GM23338 (cell line): ENCODE data around the gene ADORA1.

Experiments
- CREB1 ChIP-seq: fragments of 250-450 bp; sonication (Bioruptor Pico); IDR thresholded peaks from 2 replicates; pipeline ENCODE4 v1.5.0; 2020; ENCODE audit warnings: low read depth, mild to moderate bottlenecking, moderate library complexity
- CTCF ChIP-seq, 2 experiments: fragments of 200-600 bp in 1 of 2; sonication (generic) in 1 of 2; conservative IDR thresholded peaks; 2 replicates each; pipeline versions ENCODE4 v1.5.1 to v1.6.1; 2016 to 2017; ENCODE audit warnings: antibody characterized with exemption in 2 of 2, low read depth in 2 of 2, mild to moderate bottlenecking in 2 of 2, moderate library complexity in 1 of 2
- ETS1 ChIP-seq: IDR thresholded peaks from 2 replicates; pipeline ENCODE4 v1.6.1; 2016; ENCODE audit warnings: antibody characterized with exemption
- EZH2 ChIP-seq: fragments of 200-600 bp; sonication (generic); IDR thresholded peaks from one replicate; pipeline ENCODE4 v1.8.0; 2017; ENCODE audit warnings: antibody characterized with exemption, mild to moderate bottlenecking, low read depth; ENCODE audit not compliant: unreplicated experiment
- EZH2phosphoT487 ChIP-seq: fragments of 200-600 bp; sonication (generic); IDR thresholded peaks from one replicate; pipeline ENCODE4 v1.8.1; 2018; ENCODE audit warnings: antibody characterized with exemption; ENCODE audit not compliant: unreplicated experiment
- JUNB ChIP-seq: IDR thresholded peaks from one replicate; pipeline ENCODE4 v1.6.1; 2016; ENCODE audit warnings: antibody characterized with exemption; ENCODE audit not compliant: unreplicated experiment
- NANOG ChIP-seq: IDR thresholded peaks from 2 replicates; pipeline ENCODE4 v1.6.1; 2016; ENCODE audit warnings: antibody characterized with exemption, borderline replicate concordance
- POLR2AphosphoS5 ChIP-seq: IDR thresholded peaks from 2 replicates; pipeline ENCODE4 v1.6.1; 2016; ENCODE audit warnings: antibody characterized with exemption, low read depth
- REST ChIP-seq: IDR thresholded peaks from one replicate; pipeline ENCODE4 v1.6.1; 2018; ENCODE audit warnings: antibody characterized with exemption; ENCODE audit not compliant: unreplicated experiment
- ZNF114 ChIP-seq: fragments of 250-450 bp; sonication (Bioruptor Pico); IDR thresholded peaks from 2 replicates; pipeline ENCODE4 v1.5.0; 2020; ENCODE audit warnings: mild to moderate bottlenecking, moderate library complexity

GRCh38 chr1:203156280-203156679 is 28.8 kb downstream of the ADORA1 start:
- TF ChIP-seq EZH2 = no peak
- no peak for TF ChIP-seq REST
- TF ChIP-seq CTCF (conservative IDR thresholded peaks at IDR 0.05; ENCODE audit: low read depth in 2 of 2) = no peak
- no peak for TF ChIP-seq POLR2AphosphoS5
- no peak for TF ChIP-seq JUNB
- TF ChIP-seq EZH2phosphoT487 = no peak
- no peak for TF ChIP-seq ETS1
- TF ChIP-seq ZNF114 (CRISPR knock-in tag) = no peak
- no peak for TF ChIP-seq CREB1 (CRISPR knock-in tag)
- no peak for TF ChIP-seq NANOG
